Measurements from ENCODE around the gene MYLK. TPM values are rescaled to one million over a fixed set of nuclear protein-coding genes. Genes with fewer than 3 reads are reported as not detected.

The MYLK gene
- total and polyA plus RNA-seq, 9 of the 15 experiments (the other 6 are each of a cell fraction or from before 2014, with no cell fraction given), result 0.11 to 0.53 (median 0.18) TPM; not detected in 2

DNA sequence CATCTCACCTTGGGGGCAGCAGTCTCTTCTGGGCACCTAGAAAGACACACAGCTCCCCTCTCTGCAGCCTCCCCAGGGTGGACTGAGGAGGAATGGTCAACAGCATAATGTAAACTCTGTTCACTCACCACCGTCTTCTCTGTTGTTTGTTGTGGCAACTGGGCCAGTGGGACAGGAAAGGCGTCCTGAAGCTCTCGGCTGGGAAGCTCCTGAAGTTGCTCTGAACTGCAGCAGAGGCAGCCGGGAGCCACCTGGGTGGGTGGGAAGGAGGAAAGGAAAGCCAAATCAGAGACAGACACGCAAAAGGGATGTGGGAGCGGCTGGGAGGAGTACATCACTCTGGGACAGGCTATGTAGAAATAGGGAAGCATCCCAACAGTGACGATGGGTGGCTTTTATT lies 52.7 kb downstream of the MYLK start:
- BruUV-seq (replicated peaks), result no TSS peak
- no peak for DNase-seq (ENCODE audit: extremely low read depth in 1 of 4, low spot score in 3 of 4)
- no peaks in the 10 kb centered on the region for H3K9me1 ChIP-seq (ENCODE audit: control insufficient read depth, insufficient read depth, low read length)
- no peaks in the 10 kb centered on the region for H3K36me3 ChIP-seq (ENCODE audit: control insufficient read depth, insufficient read depth, low read length)
- no peak overlapping the region for H3K9ac ChIP-seq (ENCODE audit: insufficient read depth in 1 of 2, low read depth in 2 of 2, low read length in 2 of 2)
- WGBS (ENCODE audit: insufficient coverage, low coverage, missing lambda C conversion rate), result 4% methylated on average over 5 of the region's 7 CpGs
- in situ Hi-C loops (cut with MboI), result no loop called here
- H4K20me1 ChIP-seq (replicated peaks; ENCODE audit: control insufficient read depth, insufficient read depth, low read length), result no peaks in the 10 kb centered on the region
- H2AFZ ChIP-seq (ENCODE audit: low read depth, low read length), result no peak overlapping the region
- H3K27ac ChIP-seq (ENCODE audit: extremely low read depth, low read depth, low read length), result no peak overlapping the region
- POLR2A ChIA-PET, result no interaction called here
- no peak overlapping the region for H3K4me3 ChIP-seq
- CTCF ChIA-PET (ENCODE audit: low intra/inter-chr PET ratio), result no interaction called here
- ATAC-seq, result no peak
- intact Hi-C loops (cut with micrococcal nuclease), result no loop called here
- no peak overlapping the region for H3K4me2 ChIP-seq (ENCODE audit: insufficient read depth, low read length)
- no peaks in the 10 kb centered on the region for H3K79me2 ChIP-seq (ENCODE audit: control insufficient read depth, insufficient read depth, low read length)
- no peaks in the 10 kb centered on the region for H3K9me3 ChIP-seq (replicated peaks; ENCODE audit: control insufficient read depth, insufficient read depth, low read depth, low read length)
- FAIRE-seq, result no peak
- no peaks in the 10 kb centered on the region for H3K4me1 ChIP-seq (replicated peaks in 1 of 2; ENCODE audit: control insufficient read depth in 2 of 2, insufficient read depth in 2 of 2, low read length in 2 of 2)
- no peaks in the 10 kb centered on the region for H3K27me3 ChIP-seq (ENCODE audit: control insufficient read depth in 2 of 2, insufficient read depth in 2 of 2, low read length in 2 of 2)
- no peak for TF ChIP-seq SMAD2 (IDR thresholded peaks at IDR 0.05; ENCODE audit: low read depth, low read length)
- TF ChIP-seq RBM17 (IDR thresholded peaks at IDR 0.05; ENCODE audit: borderline replicate concordance, low read depth, low read length), result no peak
- TF ChIP-seq, protein P1, sequence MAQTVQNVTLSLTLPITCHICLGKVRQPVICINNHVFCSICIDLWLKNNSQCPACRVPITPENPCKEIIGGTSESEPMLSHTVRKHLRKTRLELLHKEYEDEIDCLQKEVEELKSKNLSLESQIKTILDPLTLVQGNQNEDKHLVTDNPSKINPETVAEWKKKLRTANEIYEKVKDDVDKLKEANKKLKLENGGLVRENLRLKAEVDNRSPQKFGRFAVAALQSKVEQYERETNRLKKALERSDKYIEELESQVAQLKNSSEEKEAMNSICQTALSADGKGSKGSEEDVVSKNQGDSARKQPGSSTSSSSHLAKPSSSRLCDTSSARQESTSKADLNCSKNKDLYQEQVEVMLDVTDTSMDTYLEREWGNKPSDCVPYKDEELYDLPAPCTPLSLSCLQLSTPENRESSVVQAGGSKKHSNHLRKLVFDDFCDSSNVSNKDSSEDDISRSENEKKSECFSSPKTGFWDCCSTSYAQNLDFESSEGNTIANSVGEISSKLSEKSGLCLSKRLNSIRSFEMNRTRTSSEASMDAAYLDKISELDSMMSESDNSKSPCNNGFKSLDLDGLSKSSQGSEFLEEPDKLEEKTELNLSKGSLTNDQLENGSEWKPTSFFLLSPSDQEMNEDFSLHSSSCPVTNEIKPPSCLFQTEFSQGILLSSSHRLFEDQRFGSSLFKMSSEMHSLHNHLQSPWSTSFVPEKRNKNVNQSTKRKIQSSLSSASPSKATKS (CRISPR knock-in tag; IDR thresholded peaks at IDR 0.05), result no peak
- TF ChIP-seq, protein P2, sequence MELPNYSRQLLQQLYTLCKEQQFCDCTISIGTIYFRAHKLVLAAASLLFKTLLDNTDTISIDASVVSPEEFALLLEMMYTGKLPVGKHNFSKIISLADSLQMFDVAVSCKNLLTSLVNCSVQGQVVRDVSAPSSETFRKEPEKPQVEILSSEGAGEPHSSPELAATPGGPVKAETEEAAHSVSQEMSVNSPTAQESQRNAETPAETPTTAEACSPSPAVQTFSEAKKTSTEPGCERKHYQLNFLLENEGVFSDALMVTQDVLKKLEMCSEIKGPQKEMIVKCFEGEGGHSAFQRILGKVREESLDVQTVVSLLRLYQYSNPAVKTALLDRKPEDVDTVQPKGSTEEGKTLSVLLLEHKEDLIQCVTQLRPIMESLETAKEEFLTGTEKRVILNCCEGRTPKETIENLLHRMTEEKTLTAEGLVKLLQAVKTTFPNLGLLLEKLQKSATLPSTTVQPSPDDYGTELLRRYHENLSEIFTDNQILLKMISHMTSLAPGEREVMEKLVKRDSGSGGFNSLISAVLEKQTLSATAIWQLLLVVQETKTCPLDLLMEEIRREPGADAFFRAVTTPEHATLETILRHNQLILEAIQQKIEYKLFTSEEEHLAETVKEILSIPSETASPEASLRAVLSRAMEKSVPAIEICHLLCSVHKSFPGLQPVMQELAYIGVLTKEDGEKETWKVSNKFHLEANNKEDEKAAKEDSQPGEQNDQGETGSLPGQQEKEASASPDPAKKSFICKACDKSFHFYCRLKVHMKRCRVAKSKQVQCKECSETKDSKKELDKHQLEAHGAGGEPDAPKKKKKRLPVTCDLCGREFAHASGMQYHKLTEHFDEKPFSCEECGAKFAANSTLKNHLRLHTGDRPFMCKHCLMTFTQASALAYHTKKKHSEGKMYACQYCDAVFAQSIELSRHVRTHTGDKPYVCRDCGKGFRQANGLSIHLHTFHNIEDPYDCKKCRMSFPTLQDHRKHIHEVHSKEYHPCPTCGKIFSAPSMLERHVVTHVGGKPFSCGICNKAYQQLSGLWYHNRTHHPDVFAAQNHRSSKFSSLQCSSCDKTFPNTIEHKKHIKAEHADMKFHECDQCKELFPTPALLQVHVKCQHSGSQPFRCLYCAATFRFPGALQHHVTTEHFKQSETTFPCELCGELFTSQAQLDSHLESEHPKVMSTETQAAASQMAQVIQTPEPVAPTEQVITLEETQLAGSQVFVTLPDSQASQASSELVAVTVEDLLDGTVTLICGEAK (IDR thresholded peaks at IDR 0.05), result no peak
- TF ChIP-seq, protein P2 (CRISPR knock-in tag; IDR thresholded peaks at IDR 0.05), result no peak
- TF ChIP-seq, protein P3, sequence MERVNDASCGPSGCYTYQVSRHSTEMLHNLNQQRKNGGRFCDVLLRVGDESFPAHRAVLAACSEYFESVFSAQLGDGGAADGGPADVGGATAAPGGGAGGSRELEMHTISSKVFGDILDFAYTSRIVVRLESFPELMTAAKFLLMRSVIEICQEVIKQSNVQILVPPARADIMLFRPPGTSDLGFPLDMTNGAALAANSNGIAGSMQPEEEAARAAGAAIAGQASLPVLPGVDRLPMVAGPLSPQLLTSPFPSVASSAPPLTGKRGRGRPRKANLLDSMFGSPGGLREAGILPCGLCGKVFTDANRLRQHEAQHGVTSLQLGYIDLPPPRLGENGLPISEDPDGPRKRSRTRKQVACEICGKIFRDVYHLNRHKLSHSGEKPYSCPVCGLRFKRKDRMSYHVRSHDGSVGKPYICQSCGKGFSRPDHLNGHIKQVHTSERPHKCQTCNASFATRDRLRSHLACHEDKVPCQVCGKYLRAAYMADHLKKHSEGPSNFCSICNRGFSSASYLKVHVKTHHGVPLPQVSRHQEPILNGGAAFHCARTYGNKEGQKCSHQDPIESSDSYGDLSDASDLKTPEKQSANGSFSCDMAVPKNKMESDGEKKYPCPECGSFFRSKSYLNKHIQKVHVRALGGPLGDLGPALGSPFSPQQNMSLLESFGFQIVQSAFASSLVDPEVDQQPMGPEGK (CRISPR knock-in tag; IDR thresholded peaks at IDR 0.05; ENCODE audit: borderline replicate concordance), result no peak
- TF ChIP-seq MYNN (IDR thresholded peaks at IDR 0.05), result no peak
- no peak for TF ChIP-seq MYNN (CRISPR knock-in tag; IDR thresholded peaks at IDR 0.05)

Measured in K562 (cell line).